Fibroblast of gingiva (primary cell): Measurements from ENCODE around the gene ZMYM4.

ENCODE experiments used
- DNase-seq: peaks from one replicate; pipeline ENCODE4 v3.0.0-alpha.2; 2011; ENCODE audit warnings: low read depth

The ZMYM4 gene

GRCh38 chr1:35406103-35406502 is 137.6 kb downstream of the ZMYM4 start:
- no peak for DNase-seq

GRCh38 chr1:35407743-35408142 is 139.2 kb downstream of the ZMYM4 start:
- no peak for DNase-seq

DNA sequence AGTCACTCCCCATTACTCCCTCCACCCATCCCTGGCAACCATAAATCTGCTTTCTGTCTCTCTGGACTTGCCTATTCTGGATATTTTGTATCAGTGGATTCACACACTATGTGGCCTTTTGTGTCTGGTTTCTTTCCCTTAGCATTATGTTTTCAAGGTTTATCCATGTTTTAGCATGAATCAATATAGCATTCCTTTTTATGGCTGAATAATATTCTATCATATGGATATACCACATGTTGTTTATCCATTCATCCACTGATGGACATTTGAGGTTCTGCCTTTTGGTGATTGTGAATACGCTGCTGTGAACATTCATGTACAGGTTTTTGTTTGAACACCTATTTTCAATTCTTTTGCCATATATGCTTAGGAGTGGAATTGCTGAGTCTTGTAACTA is 140.4 kb downstream of the ZMYM4 start:
- DNase-seq: no peak

- DNase-seq: no peak
Measured at GRCh38 chr1:35426097-35426586, 157.6 kb downstream of the ZMYM4 start.

DNA sequence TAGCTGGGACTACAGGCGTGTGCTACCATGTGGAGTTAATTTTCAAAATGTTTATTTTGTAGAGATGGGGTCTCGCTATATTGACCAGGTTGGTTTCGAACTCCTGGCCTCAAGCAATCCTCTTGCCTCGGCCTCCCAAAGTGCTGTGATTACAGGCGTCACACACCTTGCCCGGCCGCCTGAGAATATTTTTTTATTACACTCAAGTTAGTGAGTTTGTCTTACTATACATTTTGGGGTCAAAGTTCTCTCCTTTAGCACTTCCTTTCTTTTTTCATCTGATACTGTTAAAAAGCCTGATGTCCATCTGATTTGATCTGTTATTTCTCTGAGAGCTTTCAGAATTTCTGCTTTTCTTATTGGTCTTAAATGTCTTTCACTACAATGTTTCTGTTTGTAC is 159.9 kb downstream of the ZMYM4 start:
- DNase-seq: no peak

DNA sequence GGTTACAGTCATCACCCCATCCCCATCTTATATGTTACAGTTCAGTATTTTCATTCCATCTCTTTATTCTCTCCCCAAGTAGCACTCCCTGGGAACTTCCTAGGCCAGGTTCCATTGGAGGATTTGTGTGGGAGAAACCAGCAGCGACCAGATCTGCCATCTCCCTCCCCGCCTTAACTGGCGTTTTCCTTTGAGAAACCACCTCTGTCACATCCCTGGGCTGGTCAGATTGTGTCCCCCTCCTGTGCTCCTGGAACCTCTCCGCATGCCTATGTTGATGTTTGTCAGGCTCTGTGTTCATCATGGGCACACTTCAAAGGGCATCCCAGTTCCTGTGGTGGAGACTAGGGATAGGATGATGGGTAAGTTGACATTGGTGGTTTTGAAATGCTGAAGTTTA is 162.3 kb downstream of the ZMYM4 start:
- DNase-seq: no peak

DNA sequence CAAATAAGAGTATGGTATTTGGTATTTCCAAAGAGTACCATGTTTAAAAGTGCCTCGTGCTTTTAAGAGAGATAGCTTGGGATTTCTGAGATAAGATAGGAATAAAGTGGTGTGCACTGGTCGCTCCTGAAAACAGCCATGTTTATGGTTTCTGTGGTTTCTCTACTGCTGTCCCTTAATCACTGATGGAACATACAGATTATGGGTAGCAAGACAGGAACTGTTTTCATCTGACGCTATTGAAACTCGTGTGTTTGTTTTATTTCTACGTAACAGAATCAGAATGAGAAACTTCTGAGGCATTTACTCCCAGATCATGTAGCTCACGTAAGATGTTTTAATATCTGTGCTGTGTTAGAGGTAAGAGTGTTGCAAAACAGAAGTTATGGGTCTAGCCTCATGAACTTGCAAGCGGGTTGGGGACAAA is 162.7 kb downstream of the ZMYM4 start:
- no peak for DNase-seq

DNA sequence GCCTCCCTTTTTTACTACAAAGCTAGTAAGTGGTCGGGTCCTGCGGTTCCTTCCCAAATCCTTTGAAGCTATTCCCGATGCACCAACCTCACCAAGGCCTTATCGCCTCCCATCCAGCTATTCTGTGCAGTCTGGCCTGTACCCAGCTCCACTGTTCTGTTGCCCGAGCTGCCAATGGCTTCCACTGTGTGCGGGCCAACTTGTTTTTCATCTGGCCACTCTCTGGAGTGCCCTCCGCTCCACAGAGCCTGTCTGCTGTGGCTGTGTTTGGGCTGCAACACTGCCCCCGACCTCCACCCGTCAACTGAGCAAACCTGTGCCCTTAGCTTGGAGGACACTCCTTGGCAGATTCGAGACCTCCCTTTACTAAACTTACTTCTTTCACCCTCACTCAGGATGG is 163.7 kb downstream of the ZMYM4 start:
- no peak for DNase-seq

DNA sequence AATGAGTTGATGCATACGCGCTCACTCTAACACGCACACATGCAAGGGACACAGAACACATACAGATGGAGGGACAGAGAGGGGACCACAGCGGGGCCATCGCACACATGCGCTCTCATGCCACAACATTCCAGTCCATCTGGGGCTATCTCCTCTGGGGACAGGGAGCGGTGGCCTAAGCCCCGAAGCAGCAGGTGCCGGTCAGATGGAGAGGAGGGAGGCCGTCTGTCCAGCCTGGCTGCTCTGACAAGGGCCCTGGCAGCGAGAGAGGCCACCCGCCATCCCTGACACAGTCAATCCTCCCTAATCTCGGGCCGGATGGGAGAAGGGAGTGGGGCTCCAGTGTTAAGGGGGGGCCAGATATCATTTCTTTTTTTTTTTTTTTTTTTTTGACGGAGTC is 165.2 kb downstream of the ZMYM4 start:
- no peak for DNase-seq

DNA sequence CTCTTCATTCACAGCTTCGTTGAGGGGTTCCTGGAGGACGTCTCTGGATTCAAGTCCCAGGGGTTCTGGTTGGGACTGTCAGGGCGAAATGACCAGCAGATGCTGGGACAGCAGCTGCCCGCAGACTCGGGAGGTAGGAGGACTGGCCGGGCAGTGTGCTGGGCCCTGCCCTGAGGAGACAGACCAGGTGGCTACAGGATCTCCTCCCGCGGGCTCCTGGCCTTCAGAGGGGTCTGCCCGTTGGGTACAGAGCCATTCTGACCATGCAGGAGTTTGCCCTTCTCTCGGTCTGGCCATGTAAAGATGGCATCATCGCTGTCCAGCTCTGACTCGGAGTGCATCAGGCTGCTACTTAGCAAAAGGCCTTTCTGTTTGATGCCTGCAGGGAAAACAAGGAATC is 166.2 kb downstream of the ZMYM4 start:
- DNase-seq: no peak

GRCh38 chr1:35436078-35436477 is 167.6 kb downstream of the ZMYM4 start:
- no peak for DNase-seq

DNA sequence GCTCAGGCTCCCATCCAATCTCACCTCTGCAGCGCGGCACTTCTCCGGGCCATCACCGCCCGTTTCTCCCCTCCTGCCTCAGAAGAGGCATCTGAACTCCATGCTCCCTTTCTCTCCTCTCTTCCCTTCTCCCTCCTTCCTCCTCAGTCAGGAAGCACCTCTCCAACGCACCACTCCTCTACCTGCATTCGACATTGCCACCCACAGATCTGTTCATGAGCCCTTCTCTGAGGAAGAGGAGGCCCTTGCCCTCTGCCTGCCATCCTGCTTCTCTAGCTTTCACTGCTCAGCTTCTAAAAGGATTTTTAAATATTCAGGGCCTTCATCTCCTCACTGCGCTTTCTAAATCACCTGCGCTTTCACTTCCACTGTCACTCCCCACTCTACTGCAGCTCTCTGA is 168.7 kb downstream of the ZMYM4 start:
- DNase-seq: no peak

DNA sequence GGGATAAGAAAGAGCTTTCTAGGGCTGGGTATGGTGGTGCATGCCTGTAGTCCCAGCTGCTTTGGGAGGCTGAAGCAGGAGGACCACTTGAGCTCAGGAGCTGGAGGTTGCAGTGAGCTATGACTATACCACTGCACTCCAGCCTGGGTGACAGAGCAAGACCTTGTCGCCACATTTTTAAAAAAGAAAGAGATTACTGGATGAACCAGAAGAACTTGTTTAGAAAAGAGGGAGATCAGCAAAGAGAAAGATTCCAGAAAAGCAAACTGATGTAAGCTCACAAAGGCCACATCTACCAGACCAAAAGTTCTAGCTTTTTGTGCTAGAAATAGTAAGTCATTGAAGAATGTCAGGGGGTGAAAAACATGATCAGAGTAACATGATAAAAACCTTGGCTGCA is 171.1 kb downstream of the ZMYM4 start:
- DNase-seq: no peak

DNA sequence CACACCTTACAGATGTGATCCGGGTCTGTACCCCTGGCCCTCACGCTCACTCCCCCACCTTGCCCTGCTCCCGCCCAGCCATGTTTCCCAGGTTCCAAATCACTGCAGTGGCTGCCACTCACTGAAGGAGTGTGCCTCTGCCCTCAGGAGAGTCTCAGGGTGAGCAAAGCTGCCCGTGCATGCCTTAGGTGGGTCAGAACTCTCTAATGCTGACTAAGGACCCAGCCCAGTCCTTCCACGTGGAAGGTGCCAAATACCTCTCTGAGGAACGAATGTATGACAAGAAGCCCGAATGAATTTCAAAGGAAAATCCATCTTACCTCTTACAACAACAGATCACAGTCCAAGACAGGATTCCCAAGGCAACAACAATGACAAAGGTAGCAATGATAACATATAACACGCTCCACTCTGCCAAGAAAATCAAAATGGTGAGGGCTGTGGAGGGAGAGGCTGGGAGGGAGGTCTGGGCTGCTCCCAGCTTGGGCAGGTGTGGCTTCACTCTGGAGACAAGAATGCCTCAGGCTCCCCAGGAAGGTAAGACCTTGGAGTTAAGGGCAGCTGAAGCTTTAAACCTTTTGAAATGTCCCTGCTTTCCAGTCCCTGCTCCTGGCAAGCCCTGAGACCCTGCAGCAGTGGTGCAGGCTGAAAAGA is 173.5 kb downstream of the ZMYM4 start:
- no peak for DNase-seq

- no peak for DNase-seq
Measured at GRCh38 chr1:35442734-35443133, 174.2 kb downstream of the ZMYM4 start.

- DNase-seq: no peak
Measured at GRCh38 chr1:35443768-35444518, 175.4 kb downstream of the ZMYM4 start.

DNA sequence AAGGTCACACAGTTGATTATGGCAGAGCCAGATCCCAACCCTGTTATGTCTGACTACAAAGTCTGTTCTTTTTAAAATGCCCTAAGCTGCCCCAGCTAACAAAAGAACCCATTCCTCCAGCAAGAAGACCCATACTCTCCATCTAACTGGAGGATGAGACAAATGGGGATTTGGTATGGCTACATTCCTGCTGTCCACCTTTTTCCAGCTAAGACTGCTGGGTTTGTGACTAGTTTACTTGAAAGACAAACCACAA is 175.9 kb downstream of the ZMYM4 start:
- no peak for DNase-seq

DNA sequence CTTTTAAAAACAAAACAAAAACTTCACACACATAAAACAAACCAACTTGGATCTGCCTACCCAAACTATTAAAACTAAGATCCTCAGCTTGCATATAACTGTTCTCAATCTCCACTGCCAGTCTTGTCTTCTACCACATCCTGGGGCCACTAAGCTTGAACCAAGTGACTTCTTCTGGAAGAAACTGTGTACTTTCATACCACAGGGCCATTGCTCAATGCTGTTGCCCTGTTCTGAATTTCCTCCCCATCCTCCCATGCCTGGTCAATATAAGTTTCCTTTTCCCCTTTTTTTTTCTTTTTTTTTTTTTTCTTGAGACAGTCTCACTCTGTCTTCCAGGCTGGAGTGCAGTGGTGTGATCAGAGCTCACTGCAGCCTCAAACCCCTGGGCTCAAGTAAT is 178.8 kb downstream of the ZMYM4 start:
- DNase-seq: peak; percentile 14

DNA sequence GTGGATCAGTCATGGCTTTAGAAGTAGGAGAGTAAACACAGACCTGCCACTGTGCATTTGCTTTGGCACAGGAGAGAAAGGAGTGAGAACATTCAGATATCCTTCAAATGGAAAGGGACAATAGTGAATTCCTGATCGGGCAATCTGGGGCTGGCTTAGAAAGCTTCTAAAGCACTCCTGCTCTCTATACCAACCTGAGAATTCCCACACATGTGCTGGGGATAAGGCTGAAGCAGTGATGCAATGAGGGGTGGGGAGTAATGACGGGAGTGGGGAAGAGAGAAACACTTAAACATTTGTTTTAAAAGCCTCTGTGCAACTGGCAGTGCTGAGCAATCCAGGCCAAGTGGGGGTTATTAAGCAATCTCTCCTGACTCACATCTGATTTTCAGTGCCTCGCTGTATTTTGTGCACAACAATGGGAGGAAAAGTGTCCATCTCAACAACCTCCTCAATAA is 179.9 kb downstream of the ZMYM4 start:
- peak; percentile 93 for DNase-seq

DNA sequence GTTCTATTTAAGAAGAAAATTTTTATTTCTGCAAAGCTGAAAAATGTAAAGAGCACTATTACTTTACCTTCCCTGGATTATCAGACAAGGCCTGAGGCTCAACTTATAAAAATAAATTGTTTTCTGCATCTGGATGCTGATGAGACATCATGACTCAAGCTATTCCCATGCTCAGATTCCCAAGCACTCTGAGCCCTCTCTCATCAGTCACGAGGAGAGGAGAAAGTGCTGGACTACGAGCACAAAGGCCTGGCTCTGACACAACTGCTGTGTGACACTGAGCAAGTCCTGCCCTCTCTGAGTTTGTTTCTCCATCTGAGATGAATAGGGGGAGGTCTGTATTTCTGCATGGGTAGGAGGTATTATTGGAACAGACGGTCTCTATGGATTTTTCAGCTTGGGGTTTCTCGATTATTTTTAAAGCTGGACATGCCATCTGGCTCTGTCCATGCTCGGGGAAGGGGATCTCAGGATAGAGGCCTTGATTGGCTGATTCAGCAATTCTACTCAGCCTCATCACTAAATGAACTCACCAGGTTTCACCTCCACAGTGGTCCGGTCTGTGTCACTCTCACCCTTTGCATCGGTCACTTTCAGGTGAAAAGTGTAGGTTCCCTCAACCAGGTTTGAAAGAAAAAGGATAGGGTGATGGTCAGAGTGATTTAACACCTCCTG is 181.0 kb downstream of the ZMYM4 start:
- peak; percentile 87 for DNase-seq

GRCh38 chr1:35451125-35451528 is 182.6 kb downstream of the ZMYM4 start:
- peak; percentile 71 for DNase-seq

GRCh38 chr1:35452106-35452774 is 183.7 kb downstream of the ZMYM4 start:
- DNase-seq: peak; percentile 93

GRCh38 chr1:35453031-35453430 is 184.5 kb downstream of the ZMYM4 start:
- no peak for DNase-seq
